HCT116 (cell line): ENCODE measurements around the gene FER. TPM values are rescaled to one million over a fixed set of nuclear protein-coding genes. Genes with fewer than 3 reads are reported as not detected.

ENCODE experiments used
- ATAC-seq: fragments of 200-7000 bp; cut with Tn5 transposase; 2 replicates; pipeline ENCODE4 v1.9.1; 2020; ENCODE audit warnings: mild to moderate bottlenecking, moderate library complexity
- BruUV-seq: library from RNA; stranded (reverse); fragments of 400-500 nt; replicated peaks from 2 replicates; lab custom pipeline; 2021; lab: Mats Ljungman, UMichigan
- CTCF ChIA-PET: fragments of 300-600 bp; sonication (Branson Sonifier 250); formaldehyde crosslinking; loops from one replicate; lab custom pipeline; 2021; ENCODE audit warnings: antibody characterized with exemption; lab: Charles Lee
- POLR2A ChIA-PET: fragments of 300-600, 350-600 bp; sonication (Branson Sonifier 250); formaldehyde crosslinking; loops from one replicate; lab custom pipeline; 2021; ENCODE audit warnings: antibody characterized with exemption; lab: Charles Lee
- RAD21 ChIA-PET, 2 experiments: fragments of 300-600 bp; sonication (Branson Sonifier 250); formaldehyde crosslinking; loops; one replicate each; lab custom pipeline; 2023; ENCODE audit warnings: low total read pairs in 2 of 2; ENCODE audit not compliant: uncharacterized antibody in 2 of 2, unreplicated experiment in 2 of 2, low non-redundant PET in 1 of 2; lab: Charles Lee
- DNase-seq: peaks from one replicate; pipeline ENCODE4 v3.0.0-alpha.2; 2010; ENCODE audit warnings: low read depth, low spot score
- H2AFZ ChIP-seq: fragments of 200-600 bp; shearing (Covaris generic), sonication (generic); 2 replicates; pipeline ENCODE4 v1.6.1; 2017; ENCODE audit warnings: low read depth, mixed run types, mixed read lengths, antibody characterized with exemption, low read length; ENCODE audit not compliant: poor library complexity, severe bottlenecking
- H3K27ac ChIP-seq: 2 replicates; pipeline ENCODE4 v1.5.1; 2012; ENCODE audit warnings: low read depth, low read length
- H3K27me3 ChIP-seq: fragments of 200-600 bp; sonication (generic); 2 replicates; pipeline ENCODE4 v1.6.1; 2016; ENCODE audit warnings: mixed run types, low read length, mixed read lengths; ENCODE audit not compliant: insufficient read depth
- H3K36me3 ChIP-seq, 2 experiments: fragments of 200-500 bp in 1 of 2; fragments of 200-600 bp in 1 of 2; sonication (Bioruptor generic) in 1 of 2; sonication (generic) in 1 of 2; 2 replicates each; pipeline versions ENCODE4 v1.5.1 to v1.6.1; 2014 to 2016; ENCODE audit warnings: low read length in 2 of 2, inconsistent platforms in 1 of 2, mixed read lengths in 1 of 2, mixed run types in 1 of 2; ENCODE audit not compliant: insufficient read depth in 2 of 2, control insufficient read depth in 1 of 2
- H3K4me1 ChIP-seq, 2 experiments: fragments of 200-600 bp in 1 of 2; sonication (generic) in 1 of 2; 2 replicates each; pipeline versions ENCODE4 v1.5.1 to v1.6.1; 2012 to 2017; ENCODE audit warnings: low read length in 2 of 2, inconsistent platforms in 1 of 2, mild to moderate bottlenecking in 1 of 2, mixed read lengths in 1 of 2, mixed run types in 1 of 2, moderate library complexity in 1 of 2; ENCODE audit not compliant: insufficient read depth in 2 of 2, control insufficient read depth in 1 of 2
- H3K4me2 ChIP-seq: fragments of 200-600 bp; sonication (generic); 2 replicates; pipeline ENCODE4 v1.6.1; 2017; ENCODE audit warnings: mixed run types, low read length, mixed read lengths
- H3K4me3 ChIP-seq, 2 experiments: fragments of 200-600 bp in 1 of 2; sonication (generic) in 1 of 2; replicated peaks in 1 of 2; 2 replicates each; pipeline ENCODE4 v1.5.1; 2011 to 2016; ENCODE audit warnings: low read length in 2 of 2, control low read depth in 1 of 2, low read depth in 1 of 2, mild to moderate bottlenecking in 1 of 2, mixed read lengths in 1 of 2, mixed run types in 1 of 2
- H3K79me2 ChIP-seq: fragments of 200-600 bp; sonication (generic); 2 replicates; pipeline ENCODE4 v1.6.1; 2017; ENCODE audit warnings: mild to moderate bottlenecking, mixed run types, low read length, moderate library complexity, mixed read lengths; ENCODE audit not compliant: insufficient read depth
- H3K9ac ChIP-seq: fragments of 200-600 bp; sonication (generic); 2 replicates; pipeline ENCODE4 v1.6.1; 2016; ENCODE audit warnings: low read length, mixed read lengths
- H3K9me2 ChIP-seq: fragments of 200-600 bp; sonication (generic), shearing (Covaris generic); 2 replicates; pipeline ENCODE4 v1.6.1; 2017; ENCODE audit warnings: mixed run types, mild to moderate bottlenecking, moderate library complexity; ENCODE audit not compliant: insufficient read depth
- H3K9me3 ChIP-seq, 2 experiments: fragments of 200-500 bp in 1 of 2; fragments of 200-600 bp in 1 of 2; sonication (Bioruptor generic) in 1 of 2; sonication (generic) in 1 of 2; 2 replicates each; pipeline ENCODE4 v1.6.1; 2014 to 2017; ENCODE audit warnings: low read length in 2 of 2, mixed read lengths in 2 of 2, inconsistent platforms in 1 of 2, low read depth in 1 of 2, mild to moderate bottlenecking in 1 of 2, mixed run types in 1 of 2, moderate library complexity in 1 of 2; ENCODE audit not compliant: control insufficient read depth in 1 of 2, insufficient read depth in 1 of 2
- H4K20me1 ChIP-seq: fragments of 200-600 bp; sonication (generic), shearing (Covaris generic); 2 replicates; pipeline ENCODE4 v1.6.1; 2017; ENCODE audit warnings: mixed run types, mild to moderate bottlenecking, moderate library complexity; ENCODE audit not compliant: insufficient read depth
- ATF3 ChIP-seq: IDR thresholded peaks from 2 replicates; pipeline ENCODE4 v1.6.1; 2012
- EGR1 ChIP-seq: IDR thresholded peaks from 2 replicates; pipeline ENCODE4 v1.6.1; 2012; ENCODE audit warnings: low read depth
- EZH2 ChIP-seq: fragments of 200-600 bp; sonication (generic); IDR thresholded peaks from 2 replicates; pipeline ENCODE4 v1.6.1; 2017; ENCODE audit warnings: antibody characterized with exemption, mixed run types
- EZH2phosphoT487 ChIP-seq: fragments of 200-600 bp; IDR thresholded peaks from 2 replicates; pipeline ENCODE4 v1.6.1; 2018; ENCODE audit warnings: antibody characterized with exemption, borderline replicate concordance
- MAX ChIP-seq: IDR thresholded peaks from 2 replicates; pipeline ENCODE4 v1.6.1; 2012
- POLR2A ChIP-seq: IDR thresholded peaks from 2 replicates; pipeline ENCODE4 v1.7.0; 2011; ENCODE audit warnings: borderline replicate concordance; ENCODE audit not compliant: insufficient read depth, insufficient read length; ENCODE audit errors: extremely low read depth
- REST ChIP-seq: IDR thresholded peaks from 2 replicates; pipeline ENCODE4 v1.6.1; 2012; ENCODE audit warnings: low read depth
- SIN3A ChIP-seq: IDR thresholded peaks from 2 replicates; pipeline ENCODE4 v1.6.1; 2012; ENCODE audit warnings: low read depth
- YY1 ChIP-seq: IDR thresholded peaks from 2 replicates; pipeline ENCODE4 v1.6.1; 2011; ENCODE audit warnings: low read length, low read depth, moderate library complexity, mild to moderate bottlenecking; ENCODE audit not compliant: insufficient replicate concordance; ENCODE audit errors: extremely low read depth
- ZBTB33 ChIP-seq: IDR thresholded peaks from 2 replicates; pipeline ENCODE4 v1.6.1; 2011; ENCODE audit warnings: mild to moderate bottlenecking, low read length, moderate library complexity; ENCODE audit not compliant: insufficient replicate concordance; ENCODE audit errors: extremely low read depth
- intact Hi-C: fragments of 100-400 bp; cut with micrococcal nuclease; formaldehyde crosslinking; loops from 2 replicates; pipeline ENCODE4 v1.10.0; 2022
- total RNA-seq: library from RNA; stranded (reverse); gene quantifications from one replicate; pipeline ENCODE4 v1.2.1, GENCODE V29; 2021; ENCODE audit not compliant: unreplicated experiment

FER gene
- total RNA-seq, 1 experiment from 2014 or later: 32.0 TPM

- TF ChIP-seq POLR2A (no peak), EZH2 (no peak), SIN3A (no peak), ATF3 (no peak)
Measured at GRCh38 chr5:108876451-108876850, 128.8 kb downstream of the FER start (continued).

GRCh38 chr5:108878756-108879155 lies 131.1 kb downstream of the FER start:
- H4K20me1 ChIP-seq: no peaks in the 10 kb centered on the region
- H3K36me3 ChIP-seq: no peaks in the 10 kb centered on the region
- H3K27me3 ChIP-seq: no peaks in the 10 kb centered on the region
- H3K4me2 ChIP-seq: no peak overlapping the region
- no peak overlapping the region for H3K9ac ChIP-seq
- RAD21 ChIA-PET: no interaction called here
- no peak overlapping the region for H2AFZ ChIP-seq
- POLR2A ChIA-PET: no interaction called here
- H3K4me1 ChIP-seq: no peaks in the 10 kb centered on the region
- intact Hi-C loops: no loop called here
- CTCF ChIA-PET: no interaction called here
- no peaks in the 10 kb centered on the region for H3K9me2 ChIP-seq
- ATAC-seq (no peak), DNase-seq (no peak)
- H3K9me3 ChIP-seq: no peaks in the 10 kb centered on the region
- no peaks in the 10 kb centered on the region for H3K79me2 ChIP-seq
- no peak for TF ChIP-seq ATF3
- no peak for TF ChIP-seq SIN3A
- no peak for TF ChIP-seq EZH2phosphoT487
- no peak for TF ChIP-seq REST
- TF ChIP-seq ZBTB33: no peak
- no peak for TF ChIP-seq MAX
- no peak for TF ChIP-seq YY1
- TF ChIP-seq EGR1: no peak
- TF ChIP-seq, all 23 proteins: peak for 0
- BruUV-seq: no TSS peak
- Histone ChIP-seq H3K27ac (no peak overlapping the region), H3K4me3 (no peak overlapping the region)
